Stimulated activated naive B cell treated with anti-CD40 and anti-IgM and Interleukin-4, amounts not matched to agents 10 μg/mL and 1 μg/mL and 100 μg/mL, for 72 hours (primary cell): ENCODE measurements around the gene FRYL.

Experiments used
- ATAC-seq, 2 donors: fragments of 150-1000 bp; cut with Tn5 transposase; replicated peaks; 2 replicates each; pipeline ENCODE4 v1.10.0; 2021; ENCODE audit warnings: moderate library complexity in 1 of 2
- DNase-seq: peaks from one replicate; pipeline ENCODE4 v3.0.0; 2021
- H3K27ac Mint-ChIP-seq: one replicate; pipeline ENCODE4 v1.8.0; 2022; ENCODE audit warnings: mild to moderate bottlenecking, mixed read lengths
- H3K27me3 Mint-ChIP-seq, 2 donors: one replicate each; pipeline ENCODE4 v1.8.0; 2022; ENCODE audit warnings: mixed read lengths in 2 of 2
- H3K36me3 Mint-ChIP-seq, 2 donors: one replicate each; pipeline ENCODE4 v1.8.0; 2022; ENCODE audit warnings: mixed read lengths in 2 of 2, mild to moderate bottlenecking in 1 of 2
- H3K4me1 Mint-ChIP-seq, 2 donors: one replicate each; pipeline ENCODE4 v1.8.0; 2022; ENCODE audit warnings: mixed read lengths in 2 of 2, mild to moderate bottlenecking in 1 of 2
- H3K4me3 Mint-ChIP-seq, 2 donors: one replicate each; pipeline ENCODE4 v1.8.0; 2022; ENCODE audit warnings: mild to moderate bottlenecking in 2 of 2, mixed read lengths in 2 of 2, moderate library complexity in 1 of 2
- H3K9me3 Mint-ChIP-seq, 2 donors: one replicate each; pipeline ENCODE4 v1.8.0; 2022; ENCODE audit warnings: mixed read lengths in 2 of 2, mild to moderate bottlenecking in 1 of 2

FRYL gene

GRCh38 chr4:48449151-48449550 is 330.9 kb downstream of the FRYL start:
- Mint-ChIP-seq H3K4me3 (no peak overlapping the region), H3K4me1 (no peaks in the 10 kb centered on the region), H3K9me3 (no peaks in the 10 kb centered on the region), H3K27ac (no peak overlapping the region), H3K27me3 (no peaks in the 10 kb centered on the region), H3K36me3 (no peaks in the 10 kb centered on the region)
- no peak for DNase-seq
- no peak for ATAC-seq
